Tongue (tissue), 2 donors: ENCODE measurements around the gene FARS2. TPM values are rescaled to one million over a fixed set of nuclear protein-coding genes. Genes with fewer than 3 reads are reported as not detected.
A peak's percentile ranks its signal among the peaks of the same experiment; 100 is the strongest.
"Not testable (repeated sequence)": the region's sequence is repeated elsewhere in the genome, so short reads cannot be mapped to it uniquely, and the experiment has no call there.

Source experiments
- DNase-seq: peaks from one replicate; pipeline ENCODE4 v3.0.0-alpha.2; 2015
- total RNA-seq: library from RNA; depleted of rRNA; stranded (reverse); fragments of >200 nt; gene quantifications from one replicate; pipeline ENCODE4 v1.2.3, GENCODE V29; 2014

FARS2 gene
- total RNA-seq, 1 donor from 2014 or later, result 38.8 TPM

DNA sequence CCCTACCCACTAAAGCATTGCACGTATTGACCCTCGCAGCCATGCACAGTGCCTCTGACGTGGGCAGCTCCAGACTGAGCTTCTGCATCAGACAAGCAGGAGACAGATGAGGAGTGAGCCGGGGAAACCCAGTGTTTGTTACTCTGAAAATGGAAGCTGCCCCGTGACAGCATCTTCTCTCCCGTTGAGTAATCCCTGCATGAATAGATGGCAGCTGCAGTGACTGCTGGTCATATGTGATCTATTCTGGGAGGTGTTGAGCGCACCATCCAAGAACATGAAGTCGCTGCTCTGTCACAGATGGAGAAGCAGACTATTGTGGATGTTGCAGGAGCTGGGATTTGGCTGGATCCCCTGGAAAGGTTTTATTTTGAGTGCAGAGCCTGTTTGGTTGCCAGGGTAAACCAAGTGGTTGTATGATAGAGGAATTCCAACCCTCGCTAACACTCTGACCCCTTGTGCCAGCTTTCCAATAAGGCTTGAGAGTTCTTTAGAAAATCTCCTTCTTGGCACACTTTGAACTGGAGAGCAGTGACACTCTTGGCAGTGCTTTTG lies 503.2 kb downstream of the FARS2 start:
- DNase-seq, result peak; percentile 93

DNA sequence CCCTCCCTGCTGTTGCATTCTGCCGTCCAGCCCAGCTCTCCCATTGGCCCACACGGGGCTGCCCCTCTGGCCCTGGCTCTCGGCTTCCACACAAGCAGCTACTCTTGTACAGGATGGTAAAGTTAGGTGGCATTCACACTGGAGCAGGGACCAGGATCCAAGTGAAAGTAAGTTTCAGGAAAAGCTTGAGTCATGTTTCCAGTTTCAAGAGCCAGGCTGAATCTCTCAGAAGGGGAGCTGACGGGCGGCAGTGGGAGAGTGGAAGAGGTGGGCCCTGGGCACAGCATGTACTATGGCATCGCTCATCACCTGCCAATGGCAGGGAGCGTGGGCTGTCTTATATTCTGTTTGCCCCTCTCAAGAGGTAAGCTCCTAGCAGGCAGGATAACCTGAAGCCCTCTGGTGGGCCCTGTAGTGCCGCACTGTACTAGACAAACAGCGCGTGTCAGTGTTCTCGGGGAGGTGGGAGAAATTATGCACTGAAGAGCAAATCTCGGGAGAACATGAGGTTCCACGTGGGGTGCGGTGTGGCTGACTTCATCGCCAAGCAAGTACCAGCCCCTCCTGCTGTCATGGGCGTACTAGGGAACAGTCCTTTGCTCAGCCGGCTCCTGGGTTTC lies 503.9 kb downstream of the FARS2 start:
- DNase-seq, result no peak

DNA sequence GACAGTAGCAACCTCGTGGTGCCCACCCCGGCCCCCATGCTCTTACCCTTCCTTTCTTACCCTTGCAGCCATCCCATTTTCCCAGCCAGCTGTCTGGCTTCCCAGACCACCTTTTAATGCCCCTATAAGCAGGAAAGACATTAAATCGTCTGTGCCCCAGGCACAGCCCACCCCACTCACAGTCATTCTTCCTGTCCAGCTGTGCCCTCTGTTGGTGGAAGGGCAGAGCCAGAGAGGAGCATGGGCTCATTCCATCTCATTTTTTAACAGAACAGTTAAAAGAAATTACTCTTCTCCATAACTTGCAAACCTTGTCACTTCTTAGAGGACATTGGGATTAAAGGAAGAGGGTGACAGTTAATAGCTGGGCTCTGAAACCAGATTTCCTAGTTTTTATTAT lies 504.9 kb downstream of the FARS2 start:
- DNase-seq, result no peak

DNA sequence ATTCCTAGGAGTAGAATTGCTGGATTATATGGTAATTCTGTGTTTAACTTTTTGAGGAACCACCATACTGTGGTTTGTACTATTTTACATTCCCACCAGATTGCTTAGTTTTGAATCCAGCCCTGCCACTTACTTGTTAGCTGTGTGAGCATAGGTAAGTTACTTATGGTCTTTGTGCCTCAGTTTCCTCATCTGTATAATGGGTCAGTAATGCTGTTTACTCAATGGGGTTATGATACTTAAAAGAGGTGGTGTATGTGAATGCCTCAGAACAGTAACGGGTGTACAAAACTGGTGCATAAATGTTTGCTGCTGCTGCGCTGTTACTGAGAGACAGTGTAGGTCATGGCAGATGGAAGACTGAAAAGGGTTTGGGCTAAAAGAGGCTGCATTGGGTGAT lies 506.2 kb downstream of the FARS2 start:
- no peak for DNase-seq

DNA sequence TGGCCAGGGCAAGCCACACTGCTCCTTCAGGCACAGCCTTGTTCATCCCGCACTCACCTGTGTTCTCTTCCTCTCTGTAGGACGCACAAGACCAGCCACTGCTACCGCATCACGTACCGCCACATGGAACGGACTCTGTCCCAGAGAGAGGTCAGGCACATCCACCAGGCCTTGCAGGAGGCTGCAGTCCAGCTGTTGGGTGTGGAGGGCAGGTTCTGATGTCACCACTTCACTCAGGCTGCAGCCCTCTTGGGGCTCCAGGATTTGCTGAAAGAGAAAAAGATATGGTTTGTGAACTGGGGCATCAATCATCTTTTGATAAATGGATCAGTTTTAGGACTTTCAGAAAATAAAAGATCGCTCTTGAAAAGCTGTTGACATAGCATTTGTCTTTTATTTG lies 509.9 kb downstream of the FARS2 start:
- no peak for DNase-seq

DNA sequence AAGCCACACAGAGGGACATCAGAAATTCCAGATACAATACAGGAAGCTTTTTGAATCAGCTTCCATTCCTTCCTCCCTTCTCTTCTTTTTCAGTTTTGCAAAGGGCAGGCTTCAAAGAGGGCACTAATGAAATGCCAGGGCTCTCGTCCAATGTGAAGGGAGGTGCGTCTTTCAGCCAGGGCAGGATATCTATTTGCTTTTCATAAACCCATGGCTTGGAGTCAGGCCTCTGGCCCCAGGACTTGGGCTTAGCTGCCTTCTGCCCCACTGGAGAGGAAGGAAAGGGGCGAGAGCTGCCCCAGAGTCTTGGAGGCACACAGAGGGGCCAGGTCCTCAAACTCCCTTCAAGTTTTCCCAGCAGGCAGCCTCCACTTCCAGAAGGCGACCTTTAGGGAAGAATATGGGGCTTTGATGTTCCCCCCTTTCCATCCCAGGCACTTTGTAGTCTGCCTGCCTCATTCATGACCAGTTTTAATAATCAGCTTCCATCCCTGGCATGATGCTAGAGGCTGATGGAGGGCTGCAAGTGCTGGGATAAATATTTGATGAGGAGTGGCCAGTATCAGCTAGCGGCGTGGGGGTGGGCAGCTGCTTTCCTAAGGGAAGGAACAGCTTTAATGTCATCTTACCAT lies 510.6 kb downstream of the FARS2 start:
- no peak for DNase-seq

DNA sequence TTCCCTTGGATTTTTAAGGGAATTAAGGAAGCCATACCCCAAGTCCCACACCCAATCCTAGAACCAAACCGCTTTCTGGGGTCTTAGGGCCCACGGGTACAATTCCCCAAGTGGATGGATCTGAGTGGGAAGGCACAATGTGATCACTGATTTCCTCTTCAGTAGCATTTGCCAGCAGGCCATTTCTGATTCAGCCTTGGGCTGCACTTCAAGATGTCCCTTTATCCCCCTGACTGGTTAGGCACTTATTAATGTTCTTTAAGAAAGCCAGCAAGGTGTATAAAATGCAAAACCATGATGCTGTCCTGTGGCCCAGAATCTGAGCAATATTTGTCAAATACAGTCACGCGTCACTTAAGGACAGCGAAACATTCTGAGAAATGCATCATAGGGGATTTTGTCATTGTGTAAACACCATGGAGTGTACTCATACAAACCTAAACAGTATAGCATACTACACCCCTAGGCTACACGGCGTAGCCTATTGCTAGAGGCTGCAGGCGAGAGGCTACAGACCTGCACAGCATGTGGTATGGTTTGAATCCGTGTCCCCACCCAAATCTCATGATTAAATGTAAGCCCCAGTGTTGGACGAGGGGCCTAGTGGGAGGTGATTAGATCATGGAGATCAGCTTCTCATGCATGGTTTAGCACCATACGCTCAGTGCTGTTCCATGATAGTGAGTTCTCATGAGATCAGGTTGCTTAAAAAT lies 511.3 kb downstream of the FARS2 start:
- no peak for DNase-seq

DNA sequence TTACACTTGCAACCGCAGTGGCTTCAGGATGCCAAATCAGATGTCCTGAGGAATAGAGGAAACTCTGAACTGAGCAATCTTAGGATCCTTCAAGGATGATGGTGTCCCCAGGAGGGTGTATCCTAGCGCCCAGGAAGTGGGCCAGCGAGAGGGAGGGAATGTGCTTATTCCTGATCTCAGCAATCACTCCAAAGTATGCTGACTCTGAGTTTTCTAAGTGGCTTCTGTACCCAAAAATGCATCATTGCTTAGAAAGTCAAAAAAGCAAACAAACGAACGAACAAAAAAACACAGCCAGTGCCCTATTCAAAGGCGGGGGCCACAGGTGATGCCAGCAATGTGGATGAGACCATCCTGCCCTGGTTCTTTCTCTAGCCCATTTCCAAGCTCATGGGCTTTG lies 514.8 kb downstream of the FARS2 start:
- no peak for DNase-seq

DNA sequence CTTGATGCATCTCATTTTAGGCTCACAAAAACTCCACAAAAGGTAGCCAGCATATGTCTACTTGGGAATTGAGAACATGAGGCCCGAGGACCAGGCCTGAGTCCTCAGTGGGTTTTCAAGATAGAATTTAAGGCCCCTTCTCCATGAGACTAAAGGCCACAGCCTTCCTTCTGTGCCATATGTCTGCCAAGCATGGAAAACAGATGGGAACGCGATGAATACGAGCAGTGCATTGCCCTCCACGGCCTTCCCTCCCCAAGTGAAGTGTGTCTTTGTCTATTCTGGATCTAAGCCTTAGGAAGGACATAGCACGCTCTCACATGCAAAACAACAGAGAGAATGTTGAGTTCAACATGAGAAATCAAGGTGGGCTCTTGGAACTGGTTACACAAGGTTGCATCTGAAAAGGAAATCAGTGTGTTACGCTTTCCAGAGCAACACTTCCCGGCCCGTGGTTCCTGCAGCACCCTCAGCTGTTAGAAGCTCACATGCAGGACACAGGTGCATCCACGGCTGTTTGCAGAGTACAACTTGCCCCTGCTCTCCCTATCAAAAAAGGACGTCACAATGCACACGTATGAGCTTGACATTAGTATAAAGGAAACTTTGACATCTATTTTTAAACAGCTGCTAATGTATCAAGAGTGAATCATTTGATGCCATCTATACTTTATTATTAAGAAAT lies 515.5 kb downstream of the FARS2 start:
- peak; percentile 66 for DNase-seq

DNA sequence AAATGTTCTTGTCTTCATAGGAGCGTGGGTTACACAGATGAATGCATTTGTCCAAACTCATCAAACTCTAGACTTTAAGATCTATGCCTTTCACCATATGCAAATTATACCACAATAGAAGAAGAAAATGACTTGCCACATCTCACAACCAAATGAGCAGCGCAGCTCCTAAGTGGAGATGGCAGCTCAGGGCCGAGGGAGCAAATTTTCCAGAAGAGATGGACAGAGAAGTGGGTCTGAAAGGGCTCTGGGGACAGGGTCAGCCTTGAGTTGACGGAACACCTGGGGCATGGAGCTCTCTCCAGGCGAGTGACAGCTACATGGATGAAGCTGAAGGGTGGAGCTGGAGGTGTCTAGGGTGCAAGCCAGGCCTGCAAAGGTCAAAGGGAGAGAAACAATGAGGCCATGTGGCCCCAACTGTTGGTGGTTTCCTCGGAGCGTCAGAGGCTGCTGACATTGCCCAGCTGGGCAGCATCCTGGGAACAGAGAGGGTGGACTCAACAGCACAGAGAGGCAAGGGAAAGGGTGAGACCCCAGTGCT lies 517.1 kb downstream of the FARS2 start:
- DNase-seq, result no peak

DNA sequence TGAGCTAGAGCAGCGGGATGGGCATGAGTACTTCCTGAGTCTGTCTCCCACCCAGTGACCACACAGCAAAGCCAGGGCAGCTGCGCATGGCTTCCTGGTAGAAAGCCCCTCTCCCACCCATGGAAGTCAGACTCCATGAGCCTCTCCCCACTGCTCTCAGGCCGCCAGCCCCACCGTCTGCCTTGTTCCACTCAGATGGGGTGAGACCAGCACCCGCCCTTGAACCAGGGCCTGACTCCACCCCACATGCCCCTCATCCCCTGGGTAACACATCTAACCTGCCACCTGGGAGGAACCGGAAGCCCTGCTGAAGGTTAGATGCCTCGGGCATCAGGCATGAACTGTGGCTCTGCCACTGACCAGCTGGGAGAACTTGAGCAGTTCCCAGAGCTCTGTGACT lies 517.6 kb downstream of the FARS2 start:
- DNase-seq, result no peak

DNA sequence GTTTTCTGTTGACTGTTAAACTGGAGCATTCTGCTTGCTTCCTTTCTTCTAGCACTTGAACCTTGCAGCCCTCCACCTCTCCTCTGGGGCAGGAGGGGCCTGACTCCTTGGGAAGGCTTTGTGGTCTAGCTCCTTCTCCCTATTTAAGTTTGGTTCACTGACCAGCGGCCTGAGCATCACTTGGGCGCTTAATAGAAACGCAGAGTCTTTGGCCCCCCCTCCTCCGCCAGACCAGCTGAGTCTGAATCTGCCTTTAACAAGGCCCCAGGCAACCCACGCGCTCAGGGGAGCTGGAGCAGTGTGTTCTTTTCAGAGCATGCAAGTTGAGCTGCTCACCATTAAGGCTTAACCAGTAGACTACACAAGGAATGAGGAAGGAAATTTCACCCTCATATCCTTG lies 519.7 kb downstream of the FARS2 start:
- no peak for DNase-seq

DNA sequence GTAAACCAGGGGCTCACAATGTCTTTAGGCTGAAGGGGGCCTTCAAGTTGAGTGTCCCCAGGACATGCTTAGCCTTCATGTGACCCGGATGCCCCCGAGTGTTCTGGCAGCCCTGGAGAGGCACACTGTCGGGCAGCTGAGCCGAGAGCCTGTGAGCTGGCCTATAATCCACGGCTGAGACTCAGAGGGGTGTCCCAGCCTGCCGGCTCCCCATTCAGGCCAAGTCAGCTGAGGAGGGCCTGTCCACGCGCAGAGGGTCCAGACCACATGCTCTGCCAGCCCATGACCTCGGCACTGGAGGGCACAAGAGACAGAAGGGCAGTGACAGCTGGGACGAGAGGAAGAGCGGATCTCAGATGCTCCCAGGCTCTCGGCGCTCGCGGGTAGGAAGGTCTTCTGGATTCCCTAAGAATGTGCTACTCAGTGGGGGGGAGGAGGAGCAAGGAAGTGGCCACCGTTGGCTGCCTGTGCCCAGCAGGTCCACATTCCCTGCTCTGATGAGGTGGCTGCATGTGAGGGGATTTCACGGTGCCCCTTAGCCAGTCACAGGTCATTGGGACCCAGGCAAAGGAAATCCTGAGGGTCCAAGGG lies 520.7 kb downstream of the FARS2 start:
- peak; percentile 38 for DNase-seq

DNA sequence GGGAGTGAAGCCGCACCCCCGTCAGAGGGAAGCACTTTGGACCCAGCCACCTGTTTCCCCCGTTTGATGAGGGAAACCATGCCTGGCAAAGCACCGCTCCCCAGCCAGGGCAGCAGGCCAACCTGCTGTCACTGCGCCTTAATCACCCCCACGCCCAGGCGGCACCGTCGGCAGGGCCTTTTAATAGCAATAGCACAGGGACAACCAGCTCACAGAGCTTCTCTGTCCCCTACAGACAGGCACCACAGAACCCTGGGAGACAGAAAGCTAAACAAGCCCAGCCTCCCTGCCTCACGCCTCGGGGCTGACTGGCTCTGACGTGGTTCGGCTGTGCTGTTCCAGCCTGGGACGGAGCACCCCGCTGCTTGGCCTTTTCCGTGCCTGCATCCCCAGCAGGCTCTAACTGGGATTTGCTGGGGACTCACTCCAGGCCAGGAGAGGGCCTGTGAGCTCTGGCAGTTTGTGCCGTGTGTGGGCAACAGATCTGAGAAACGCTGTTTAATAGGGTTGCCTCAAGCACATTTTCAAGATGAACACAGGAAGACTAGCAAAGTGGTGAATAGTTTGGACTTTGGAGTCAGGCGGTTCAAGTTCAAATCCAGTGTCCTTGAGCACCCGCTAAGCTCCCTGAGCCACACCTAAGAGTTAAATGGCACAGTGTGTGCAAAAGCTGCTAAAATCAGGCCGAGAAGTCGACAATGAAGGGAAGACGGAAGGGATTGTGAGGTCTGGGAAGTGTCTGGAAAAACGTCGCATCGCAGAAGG lies 521.7 kb downstream of the FARS2 start:
- peak; percentile 88 for DNase-seq

DNA sequence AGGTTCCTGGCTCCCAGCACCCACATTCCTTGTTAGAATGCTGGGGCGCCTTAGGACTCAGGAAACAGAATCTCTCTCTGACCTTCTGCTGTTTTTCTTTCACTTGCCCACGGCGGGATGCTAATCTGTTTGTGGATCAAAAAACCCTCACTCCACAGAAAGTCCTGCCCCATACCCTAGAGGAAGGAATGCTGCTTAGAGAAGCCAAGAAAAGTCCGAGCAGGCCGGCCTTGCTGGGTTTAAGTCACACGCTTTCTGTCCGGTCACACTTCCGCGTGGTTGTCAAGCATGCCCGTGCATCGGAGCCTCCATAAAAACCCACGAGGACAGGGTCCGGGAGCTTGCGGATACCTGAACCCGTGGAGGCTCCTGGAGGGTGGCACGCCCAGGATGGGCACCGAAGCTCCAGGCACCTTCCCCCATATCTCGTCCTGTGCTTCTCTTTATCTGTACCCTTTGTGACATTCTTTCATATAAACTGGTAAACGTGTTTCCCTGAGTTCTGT lies 522.3 kb downstream of the FARS2 start:
- no peak for DNase-seq

DNA sequence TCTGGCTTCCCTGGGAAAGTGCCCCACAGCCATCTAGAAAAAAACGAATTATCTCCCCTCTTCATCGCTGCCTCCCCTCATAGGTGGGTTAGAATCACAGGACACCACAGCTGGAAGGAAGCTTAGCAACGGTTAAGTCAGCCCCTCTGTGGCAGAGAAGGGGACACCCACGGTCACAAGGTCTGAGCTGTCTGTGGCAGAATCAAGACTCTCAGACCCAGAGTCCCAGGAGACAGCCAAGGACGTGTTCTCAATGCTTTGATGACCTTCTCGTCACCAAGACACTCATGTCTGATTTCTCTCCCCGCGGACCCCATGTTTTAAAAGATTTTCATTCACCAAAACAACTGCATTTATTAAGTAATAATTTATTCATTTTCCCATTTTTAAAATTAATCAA lies 523.9 kb downstream of the FARS2 start:
- no peak for DNase-seq

DNA sequence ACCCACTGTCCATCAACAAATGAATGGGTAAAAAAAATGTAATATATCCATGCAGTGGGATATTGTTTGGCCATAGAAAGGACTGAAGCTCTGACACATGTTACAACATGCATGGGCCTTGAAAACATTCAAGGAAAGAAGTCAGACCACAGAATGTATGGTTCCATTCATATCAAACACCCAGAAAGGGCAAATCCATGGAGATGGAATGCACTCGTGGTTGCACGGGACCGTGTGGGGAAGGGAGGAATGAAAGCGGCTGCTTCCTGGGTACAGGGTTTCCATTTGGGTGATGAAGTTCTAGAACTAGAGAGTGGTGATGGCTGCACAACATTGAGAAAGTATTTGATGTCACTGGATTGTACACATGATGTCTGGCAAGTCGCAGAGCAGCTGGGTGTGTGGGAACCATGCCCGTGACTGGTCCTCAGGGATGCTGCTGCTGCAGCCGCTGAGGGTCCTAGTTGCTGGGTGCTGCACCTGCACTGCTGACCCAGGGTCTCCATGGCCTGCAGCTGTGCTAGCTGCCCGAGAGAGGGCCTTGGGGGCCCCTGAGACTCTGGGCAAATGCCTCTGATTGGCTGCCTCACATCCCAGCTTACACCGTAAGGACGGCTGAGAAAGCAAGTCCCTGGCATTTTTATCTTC lies 525.1 kb downstream of the FARS2 start:
- DNase-seq, result no peak

DNA sequence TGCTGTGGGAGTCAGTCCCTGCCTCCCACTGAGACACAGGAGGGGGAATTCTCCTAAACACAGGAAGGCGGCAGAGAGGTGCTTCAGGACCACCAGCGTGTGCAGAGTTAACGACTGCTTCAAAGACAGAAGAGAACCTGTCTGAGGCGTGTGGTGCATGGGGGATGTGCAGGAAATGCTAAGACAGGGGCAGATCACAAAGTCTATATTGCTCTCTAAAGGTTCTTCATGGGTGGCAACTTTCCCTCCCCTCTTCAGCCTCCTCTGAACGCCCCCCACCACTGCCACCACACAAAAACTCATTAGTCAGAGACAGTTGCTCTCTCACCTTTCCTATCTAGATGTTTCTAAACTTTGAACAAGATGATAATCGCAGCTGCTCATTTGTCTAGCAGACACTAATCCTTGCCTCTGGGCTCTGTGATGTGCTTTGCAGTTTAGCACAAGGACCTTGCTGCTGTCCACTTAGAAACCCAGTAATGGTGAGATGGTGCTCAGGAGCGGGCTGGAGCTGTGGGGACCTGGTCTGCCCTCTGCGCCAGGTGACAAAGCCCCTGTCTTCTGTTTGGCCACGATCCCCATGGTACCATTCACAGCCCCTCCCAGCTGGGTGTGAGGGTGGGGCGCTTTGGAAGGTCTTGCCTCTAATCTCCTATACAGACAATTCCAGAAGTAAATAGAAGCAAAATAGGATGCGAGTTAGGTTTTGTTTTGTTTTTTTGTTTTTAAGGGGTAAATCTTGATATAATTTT lies 525.8 kb downstream of the FARS2 start:
- no peak for DNase-seq

DNA sequence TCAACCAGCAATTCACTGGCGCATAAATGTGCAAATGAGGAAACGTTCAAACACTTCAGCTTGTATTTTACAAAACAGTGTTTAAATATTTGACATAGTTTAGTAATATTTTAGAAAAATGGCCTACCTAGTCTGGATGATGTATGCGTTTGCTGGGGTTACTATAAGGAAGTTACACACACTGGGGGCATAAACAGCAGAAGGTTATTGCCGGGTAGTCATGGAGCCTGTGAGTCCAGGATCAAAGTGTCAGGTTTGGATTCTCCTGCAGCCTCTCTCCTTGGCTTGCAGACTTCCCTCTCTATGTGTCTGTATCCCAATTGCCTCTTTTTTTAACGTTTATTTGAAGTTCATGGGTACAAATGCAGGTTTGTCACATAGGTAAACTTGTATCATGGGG lies 528.1 kb downstream of the FARS2 start:
- DNase-seq, result not testable (repeated sequence)

DNA sequence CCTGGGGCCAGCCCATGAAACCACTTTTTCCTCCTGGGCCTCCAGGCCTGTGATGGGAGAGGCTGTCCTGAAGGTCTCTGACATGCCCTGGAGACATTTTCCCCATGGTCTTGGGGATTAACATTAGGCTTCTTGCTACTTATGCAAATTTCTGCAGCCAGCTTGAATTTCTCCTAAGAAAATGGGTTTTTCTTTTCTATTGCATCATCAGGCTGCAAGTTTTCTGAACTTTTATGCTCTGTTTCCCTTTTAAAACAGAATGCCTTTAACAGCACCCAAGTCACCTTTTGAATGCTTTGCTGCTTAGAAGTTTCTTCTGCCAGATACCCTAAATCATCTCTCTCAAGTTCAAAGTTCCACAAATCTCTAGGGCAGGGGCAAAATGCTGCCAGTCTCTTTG lies 535.2 kb downstream of the FARS2 start:
- DNase-seq, result not testable (repeated sequence)
